ENCODE results near the gene CCDC120. TPM values are rescaled to one million over a fixed set of nuclear protein-coding genes. Genes with fewer than 3 reads are reported as not detected.

Gene CCDC120
- total RNA-seq, 1 donor from 2014 or later: 0.39 TPM

GRCh38 chrX:49061490-49061889 is 2.7 kb downstream of the CCDC120 start:
- no peak for DNase-seq (ENCODE audit: low read depth in 2 of 2)

- DNase-seq (ENCODE audit: low read depth in 2 of 2): no peak
Measured at GRCh38 chrX:49061916-49062315, 3.1 kb downstream of the CCDC120 start.

GRCh38 chrX:49063715-49064114 is 4.9 kb downstream of the CCDC120 start:
- DNase-seq (ENCODE audit: low read depth in 2 of 2): no peak

GRCh38 chrX:49064303-49064702 is 5.5 kb downstream of the CCDC120 start:
- no peak for DNase-seq (ENCODE audit: low read depth in 2 of 2)

GRCh38 chrX:49064735-49065134 is 5.9 kb downstream of the CCDC120 start:
- DNase-seq (ENCODE audit: low read depth in 2 of 2): no peak

- DNase-seq (ENCODE audit: low read depth in 2 of 2): no peak
Measured at GRCh38 chrX:49066278-49066677, 7.5 kb downstream of the CCDC120 start.

GRCh38 chrX:49066690-49067089 is 7.9 kb downstream of the CCDC120 start:
- DNase-seq (ENCODE audit: low read depth in 2 of 2): no peak

GRCh38 chrX:49067285-49068120 is 8.7 kb downstream of the CCDC120 start:
- no peak for DNase-seq (ENCODE audit: low read depth in 2 of 2)

GRCh38 chrX:49069038-49069437 is 10.2 kb downstream of the CCDC120 start:
- no peak for DNase-seq (ENCODE audit: low read depth in 2 of 2)

GRCh38 chrX:49070988-49071387 is 12.2 kb downstream of the CCDC120 start:
- DNase-seq (ENCODE audit: low read depth in 2 of 2): no peak

- no peak for DNase-seq (ENCODE audit: low read depth in 2 of 2)
Measured at GRCh38 chrX:49071877-49072711, 13.3 kb downstream of the CCDC120 start.

GRCh38 chrX:49072712-49073095 is 13.9 kb downstream of the CCDC120 start:
- DNase-seq (ENCODE audit: low read depth in 2 of 2): no peak

- DNase-seq (ENCODE audit: low read depth in 2 of 2): peak; percentile 78 to 91
Measured at GRCh38 chrX:49073601-49074575, 15.1 kb downstream of the CCDC120 start, which contains the start of gene PRAF2. TSS of gene PRAF2 (minus strand) at chrX:49074002. CDS start at chrX:49073987, 15 bp downstream.

GRCh38 chrX:49075347-49075746 is 16.5 kb downstream of the CCDC120 start:
- DNase-seq (ENCODE audit: low read depth in 2 of 2): no peak

- no peak for DNase-seq (ENCODE audit: low read depth in 2 of 2)
Measured at GRCh38 chrX:49077941-49078340, 19.1 kb downstream of the CCDC120 start.

- peak; percentile 50 to 73 for DNase-seq (ENCODE audit: low read depth in 2 of 2)
Measured at GRCh38 chrX:49079489-49080428, 21.0 kb downstream of the CCDC120 start, which contains the start of gene WDR45. TSS of gene WDR45 (minus strand) at chrX:49079887. CDS start at chrX:49078095, 1,792 bp downstream.

GRCh38 chrX:49082271-49082871 is 23.6 kb downstream of the CCDC120 start:
- no peak for DNase-seq (ENCODE audit: low read depth in 2 of 2)

- DNase-seq (ENCODE audit: low read depth in 2 of 2): no peak
Measured at GRCh38 chrX:49089553-49089952, 30.8 kb downstream of the CCDC120 start.

- DNase-seq (ENCODE audit: low read depth in 2 of 2): no peak
Measured at GRCh38 chrX:49096419-49096818, 37.6 kb downstream of the CCDC120 start.
